ENCODE data around the gene SLTM.
"Not testable (repeated sequence)": the region's sequence is repeated elsewhere in the genome, so short reads cannot be mapped to it uniquely, and the experiment has no call there.

The SLTM gene

GRCh38 chr15:58875343-58875742 is 58.1 kb downstream of the SLTM start:
- DNase-seq = no peak

DNA sequence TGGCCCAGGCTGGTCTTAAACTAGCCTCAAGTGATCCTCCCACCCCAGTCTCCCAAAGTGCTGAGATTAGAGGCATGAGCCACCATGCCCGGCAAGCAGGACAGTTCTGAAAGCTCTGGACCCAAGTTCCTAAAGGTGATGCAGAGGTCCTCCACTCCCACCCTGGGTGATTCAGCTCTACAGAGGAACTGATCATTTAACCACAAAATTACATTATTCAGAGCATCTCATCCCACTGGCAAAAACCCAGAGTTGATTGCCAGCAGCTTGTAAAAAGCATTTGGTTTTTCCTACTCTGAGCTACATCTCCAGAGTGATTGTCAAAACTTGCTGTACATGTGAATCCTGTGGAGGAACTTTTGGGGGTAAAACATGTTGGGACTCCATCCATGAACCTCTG is 60.2 kb downstream of the SLTM start:
- DNase-seq = no peak

DNA sequence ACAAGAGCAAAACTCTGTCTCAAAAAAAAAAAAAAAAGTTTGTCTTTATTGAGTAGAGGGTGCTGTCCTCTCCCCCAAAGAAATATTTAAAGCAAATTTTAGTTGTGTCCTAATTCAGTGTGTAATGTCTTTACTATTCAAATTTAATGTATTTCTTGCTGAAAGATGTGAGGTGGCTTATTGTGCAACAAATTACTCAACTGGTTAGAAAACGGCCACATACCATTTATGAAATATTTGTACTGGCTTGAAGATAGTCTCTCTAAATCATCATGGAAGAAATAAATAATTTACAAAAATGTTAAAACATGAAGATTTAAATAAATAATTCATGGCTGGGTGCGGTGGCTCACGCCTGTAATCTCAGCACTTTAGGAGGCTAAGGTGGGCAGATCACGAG is 63.0 kb downstream of the SLTM start:
- no peak for DNase-seq

DNA sequence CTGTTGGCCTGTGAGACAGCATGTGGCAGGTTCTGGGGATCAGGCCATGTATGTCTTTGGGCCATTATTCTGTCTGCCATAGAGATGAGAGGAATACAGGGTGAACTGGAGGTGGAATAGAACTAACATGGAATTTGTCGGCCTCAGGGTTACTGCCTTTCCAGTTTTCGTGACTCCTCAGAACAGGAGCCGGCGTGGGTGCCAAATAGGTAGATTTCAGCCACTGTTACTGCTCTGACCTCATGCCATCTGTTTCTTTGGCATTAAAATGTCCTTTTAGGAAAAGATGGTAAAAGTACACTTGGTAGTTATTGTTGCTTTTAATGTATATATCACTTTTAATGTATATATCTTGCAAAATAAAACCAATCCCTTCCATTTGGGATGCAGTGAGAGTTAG is 65.6 kb downstream of the SLTM start:
- DNase-seq = no peak

DNA sequence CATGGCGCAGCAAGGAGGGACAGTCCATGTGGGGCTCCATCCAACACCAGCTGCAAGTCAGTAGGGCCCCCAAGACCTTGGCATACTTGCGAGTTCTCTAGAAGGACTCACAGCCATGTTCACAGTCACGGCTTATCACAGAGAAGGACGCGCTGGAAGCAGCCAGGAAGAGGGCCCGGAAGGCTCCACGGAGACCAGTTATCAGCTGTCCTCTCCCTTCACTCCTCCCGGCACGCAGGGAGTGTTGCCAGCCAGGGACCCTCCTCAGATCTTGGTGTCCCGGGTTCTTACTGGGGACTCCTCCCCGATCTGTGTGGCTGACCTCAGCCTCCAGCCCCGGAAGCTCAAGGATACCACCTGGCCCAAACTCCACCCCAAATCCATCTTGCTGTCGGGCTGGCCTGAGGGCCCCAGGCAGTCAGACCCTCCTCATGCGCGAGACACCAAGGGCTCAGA is 68.0 kb downstream of the SLTM start:
- DNase-seq = no peak

- peak in 1 of 5 experiments; percentile 6 for DNase-seq
These were observed 68.7 kb downstream of the SLTM start for GRCh38 chr15:58864602-58865424.

- no peak for DNase-seq
These were observed 71.2 kb downstream of the SLTM start for GRCh38 chr15:58862326-58862725.

DNA sequence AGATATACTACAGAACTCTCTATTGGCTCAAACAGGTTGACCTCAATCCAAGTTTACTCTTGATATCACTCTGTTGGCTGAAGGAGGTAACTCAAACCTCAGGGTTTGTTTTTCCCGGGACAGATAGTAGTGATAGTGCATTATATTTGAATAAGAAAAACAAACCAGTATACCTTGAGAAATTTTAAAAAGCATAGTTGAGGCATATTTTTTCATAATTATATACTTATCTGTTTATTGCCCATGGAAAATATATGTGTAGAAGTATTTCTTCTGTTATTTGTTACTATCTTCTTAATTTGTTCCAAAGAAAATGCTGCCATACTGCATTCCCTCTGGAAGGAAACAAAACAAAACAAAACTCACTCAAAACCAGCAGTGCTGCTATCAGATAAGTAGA is 76.9 kb downstream of the SLTM start:
- not testable (repeated sequence) for DNase-seq

- DNase-seq = no peak
These were observed 77.4 kb downstream of the SLTM start for GRCh38 chr15:58856086-58856485.

DNA sequence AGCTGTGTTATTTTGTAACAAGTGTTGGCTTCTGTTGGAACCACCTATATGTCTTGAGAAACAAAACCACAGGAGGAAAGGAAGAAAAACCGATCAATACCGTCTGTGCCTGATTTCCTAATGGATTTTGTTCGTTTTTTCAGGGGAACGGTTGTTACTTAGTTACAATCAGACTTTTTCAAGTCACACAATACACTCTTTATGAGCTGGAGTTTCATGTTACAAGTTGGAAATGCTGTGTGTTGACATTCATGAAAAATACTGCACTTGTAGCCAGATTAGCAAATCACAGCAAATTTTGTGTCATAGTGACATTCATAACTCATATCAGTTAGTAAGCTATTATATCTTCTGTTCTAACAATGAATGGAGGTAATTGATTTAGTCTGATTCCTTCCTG is 78.9 kb downstream of the SLTM start:
- DNase-seq = no peak

GRCh38 chr15:58852347-58852746 is 81.1 kb downstream of the SLTM start:
- no peak for DNase-seq

DNA sequence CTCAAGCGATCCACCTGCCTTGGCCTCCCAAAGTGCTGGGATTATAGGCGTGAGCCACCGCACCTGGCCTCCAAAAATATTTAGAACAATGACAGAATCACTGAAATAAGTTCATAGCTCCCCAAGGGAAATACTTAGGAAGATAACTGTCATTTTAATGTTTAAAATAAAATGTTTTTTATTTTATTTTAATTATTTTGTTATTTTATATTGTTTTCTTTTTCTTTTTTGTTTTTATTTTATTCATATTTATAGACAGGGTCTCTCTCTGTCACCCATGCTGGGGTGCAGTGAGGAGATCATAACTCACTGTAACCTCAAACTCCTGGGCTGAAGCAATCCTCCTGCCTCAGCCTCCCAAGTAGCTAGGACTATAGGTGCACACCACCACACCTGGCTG is 82.3 kb downstream of the SLTM start:
- DNase-seq = not testable (repeated sequence)

GRCh38 chr15:58842713-58843396 is 90.6 kb downstream of the SLTM start:
- DNase-seq = no peak

DNA sequence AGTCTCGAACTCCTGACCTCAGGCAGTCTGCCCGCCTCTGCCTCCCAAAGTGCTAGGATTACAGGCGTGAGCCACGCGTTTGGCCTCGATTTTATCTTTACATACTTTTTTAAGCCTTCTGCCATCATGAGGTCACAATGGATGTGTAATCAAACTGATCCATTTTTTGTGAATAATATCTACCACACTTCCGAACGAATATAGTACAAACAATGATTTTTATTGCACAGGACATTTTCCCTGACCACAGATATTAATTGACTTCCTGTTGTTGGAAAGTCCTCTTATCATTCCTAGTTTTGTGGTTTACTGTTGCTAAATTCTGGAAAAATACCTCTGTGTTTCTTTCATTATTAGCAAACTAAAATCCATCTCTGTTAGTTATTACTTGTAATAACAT is 93.4 kb downstream of the SLTM start:
- DNase-seq = no peak

DNA sequence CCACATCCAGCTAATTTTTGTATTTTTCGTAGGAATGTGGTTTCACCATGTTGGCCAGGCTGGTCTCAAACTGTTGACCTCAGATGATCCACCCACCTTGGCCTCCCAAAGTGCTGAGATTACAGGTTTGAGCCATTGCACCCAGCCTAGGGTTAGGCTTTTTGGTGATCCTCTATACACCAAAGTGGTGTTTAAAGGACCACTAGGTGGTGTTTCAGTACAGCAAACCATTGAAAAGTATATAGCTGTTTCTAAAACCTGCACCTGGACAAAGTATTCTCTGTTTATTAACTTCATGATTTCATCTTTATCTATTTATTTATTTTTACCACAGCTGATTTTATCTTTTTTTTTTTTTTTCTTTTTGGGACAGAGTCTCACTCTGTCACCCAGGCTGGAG is 94.0 kb downstream of the SLTM start:
- DNase-seq = peak in 1 of 5 experiments; percentile 29

DNA sequence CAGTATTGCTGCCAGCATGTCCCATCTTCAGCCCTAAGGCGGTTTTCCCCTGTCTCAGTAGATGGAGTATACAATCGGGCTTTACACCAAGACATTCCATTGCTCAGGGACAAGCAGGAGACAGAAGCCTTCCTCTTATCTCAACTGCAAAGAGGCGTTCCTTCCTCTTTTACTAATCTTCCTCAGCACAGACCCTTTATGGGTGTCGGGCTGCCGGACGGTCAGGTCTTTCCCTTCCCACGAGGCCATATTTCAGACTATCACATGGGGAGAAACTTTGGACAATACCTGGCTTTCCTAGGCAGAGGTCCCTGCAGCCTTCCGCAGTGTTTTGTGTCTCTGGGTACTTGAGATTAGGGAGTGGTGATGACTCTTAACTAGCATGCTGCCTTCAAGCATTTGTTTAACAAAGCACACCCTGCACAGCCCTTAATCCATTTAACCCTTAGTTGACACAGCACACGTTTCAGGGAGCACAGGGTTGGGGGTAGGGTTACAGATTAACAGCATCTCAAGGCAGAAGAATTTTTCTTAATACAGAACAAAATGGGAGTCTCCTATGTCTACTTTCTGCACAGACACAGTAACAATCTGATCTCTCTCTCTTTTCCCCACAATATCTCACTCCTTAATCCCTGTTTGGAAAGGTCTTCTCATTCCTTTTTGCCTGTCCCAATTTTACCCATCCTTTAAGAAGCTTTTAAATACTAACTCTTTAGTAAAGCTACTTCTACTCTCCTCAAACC is 99.6 kb downstream of the SLTM start:
- DNase-seq = not testable (repeated sequence)

GRCh38 chr15:58830556-58830955 is 102.9 kb downstream of the SLTM start:
- no peak for DNase-seq

Measured in T-helper 2 cell (primary cell).